Frontal cortex (tissue), 4 donors: ENCODE measurements around the gene ZNF362. TPM values are rescaled to one million over a fixed set of nuclear protein-coding genes. Genes with fewer than 3 reads are reported as not detected.

ENCODE experiments used
- DNase-seq, 2 donors: peaks; one replicate each; pipeline ENCODE4 v3.0.0; 2012; ENCODE audit warnings: low spot score in 2 of 2
- FAIRE-seq: peaks from 2 replicates; lab custom pipeline; 2012; peaks lifted over from hg19 to GRCh38; lab: Jason Lieb, UNC
- total RNA-seq: library from RNA; depleted of rRNA; stranded (reverse); fragments of >200 nt; gene quantifications from one replicate; pipeline ENCODE4 v1.2.3, GENCODE V29; 2014
- donor health status: control.
- donor health status: control.
- donor health status: control.

Gene ZNF362
- total RNA-seq, 1 donor from 2014 or later = 13.9 TPM

DNA sequence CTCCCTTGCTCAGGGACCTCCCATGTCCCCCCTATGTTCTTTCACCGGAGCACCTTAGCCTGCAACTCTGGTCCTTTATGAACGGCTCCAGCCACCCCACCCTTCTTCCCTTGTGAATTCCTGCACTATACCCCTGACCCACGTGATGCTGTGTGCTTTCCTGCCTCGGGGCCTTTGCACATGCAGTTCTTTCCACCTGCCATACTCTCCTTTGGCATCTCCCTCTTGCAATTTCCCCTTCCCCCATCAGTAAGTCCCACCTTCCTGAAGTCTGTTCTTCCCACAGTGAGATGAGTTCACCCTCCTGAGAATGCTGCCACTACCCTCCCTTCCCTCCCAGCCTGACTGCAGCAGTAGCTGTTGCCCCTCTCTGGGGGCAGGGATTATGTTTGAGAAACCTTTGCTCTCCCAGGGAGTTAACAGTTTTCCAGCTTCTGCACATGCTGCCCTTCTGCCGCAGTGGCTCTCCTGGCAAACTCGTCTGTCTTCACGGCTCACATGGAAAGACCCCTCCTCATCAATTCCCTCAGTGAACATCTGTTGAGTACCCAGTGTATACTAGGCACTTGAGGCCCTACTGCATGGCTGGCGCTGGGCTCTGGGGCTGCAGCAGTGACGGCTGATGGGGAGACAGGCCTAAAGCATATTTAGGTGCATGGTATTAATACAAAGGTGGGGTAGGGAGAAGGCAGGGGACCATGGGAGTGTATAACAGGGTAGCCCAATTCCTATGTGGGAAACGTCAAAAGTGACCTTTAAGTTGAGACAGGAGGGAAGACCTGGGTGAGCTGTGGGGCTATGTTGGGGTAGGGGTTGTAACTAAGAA, 9.7 kb downstream of the ZNF362 start:
- no peak for DNase-seq

DNA sequence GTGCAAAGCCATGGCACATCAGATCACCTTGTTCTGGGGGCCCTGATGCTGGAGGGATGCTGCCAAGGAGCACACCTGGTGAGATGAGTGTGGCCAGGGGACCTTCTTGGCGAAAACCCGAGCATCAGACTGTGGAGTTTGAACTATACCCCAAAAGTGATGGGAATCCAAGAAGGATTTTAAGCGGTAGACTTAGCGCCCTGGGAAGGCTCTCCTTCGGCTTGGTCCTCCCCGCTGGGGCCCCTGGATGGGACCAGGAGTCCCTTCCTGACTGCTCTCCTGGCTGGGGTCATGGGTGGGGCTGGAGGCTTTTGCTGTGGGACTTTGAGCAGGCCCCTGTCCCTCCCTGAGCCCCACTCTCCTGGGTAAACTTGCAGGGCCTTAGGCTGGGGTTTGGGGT, 10.5 kb downstream of the ZNF362 start:
- DNase-seq = no peak
- no peak for FAIRE-seq

More for the DNA sequence above, 9.7 kb downstream of the ZNF362 start:
- no peak for FAIRE-seq

DNA sequence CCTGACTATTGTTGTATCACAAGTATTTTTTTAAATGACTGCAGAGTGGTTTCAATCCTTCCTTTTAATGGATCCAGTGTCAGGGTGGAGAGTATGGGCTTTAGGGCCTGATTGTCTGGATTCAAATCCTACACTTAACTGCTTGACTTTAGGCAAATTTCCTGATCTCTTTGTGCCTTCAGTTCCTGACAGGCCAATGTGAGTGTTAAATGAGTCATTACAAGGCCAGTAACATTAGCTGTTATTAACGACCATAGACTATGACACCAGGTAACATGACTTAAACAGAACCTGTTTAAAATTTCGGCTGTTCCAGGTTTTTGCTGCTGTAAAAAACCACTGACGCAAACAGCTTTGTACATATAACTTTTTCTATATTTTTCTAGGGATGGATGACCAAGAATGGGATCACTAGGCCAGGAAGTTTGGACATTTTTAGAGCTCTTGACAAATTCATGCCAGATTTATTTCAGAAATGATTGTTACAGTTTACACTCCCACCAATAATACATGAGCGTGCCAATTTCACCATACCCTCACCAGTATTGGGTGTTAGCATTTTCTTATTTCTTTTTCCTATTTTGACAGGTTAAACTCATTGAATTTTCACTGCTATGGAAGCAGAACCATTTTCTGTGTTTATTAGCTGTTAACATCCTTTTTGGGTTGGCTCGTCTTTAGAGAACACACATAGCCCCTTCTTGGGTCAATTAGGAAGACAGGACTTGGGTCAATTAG, 11.3 kb downstream of the ZNF362 start:
- DNase-seq (no peak), FAIRE-seq (no peak)

DNA sequence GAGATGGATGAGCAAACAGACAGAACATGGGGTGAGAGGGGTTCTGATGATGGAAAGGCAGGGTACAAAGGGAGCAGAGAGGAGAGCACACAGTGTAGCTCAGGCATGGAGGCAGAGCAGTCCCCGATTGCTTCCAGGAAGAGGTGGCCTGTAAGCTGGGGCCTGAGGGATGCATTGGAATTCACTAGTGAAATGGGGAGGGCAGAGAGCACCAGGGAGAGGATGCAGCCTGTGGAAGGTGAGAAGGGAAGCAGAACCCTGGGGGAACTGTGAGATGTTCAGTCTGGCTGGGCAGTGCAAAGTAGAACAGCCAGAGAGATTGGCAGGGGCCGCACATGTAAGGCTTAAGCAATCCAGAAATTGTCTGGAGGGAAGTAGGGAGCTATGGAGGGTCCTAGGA, 12.2 kb downstream of the ZNF362 start:
- no peak for DNase-seq
- FAIRE-seq = no peak

DNA sequence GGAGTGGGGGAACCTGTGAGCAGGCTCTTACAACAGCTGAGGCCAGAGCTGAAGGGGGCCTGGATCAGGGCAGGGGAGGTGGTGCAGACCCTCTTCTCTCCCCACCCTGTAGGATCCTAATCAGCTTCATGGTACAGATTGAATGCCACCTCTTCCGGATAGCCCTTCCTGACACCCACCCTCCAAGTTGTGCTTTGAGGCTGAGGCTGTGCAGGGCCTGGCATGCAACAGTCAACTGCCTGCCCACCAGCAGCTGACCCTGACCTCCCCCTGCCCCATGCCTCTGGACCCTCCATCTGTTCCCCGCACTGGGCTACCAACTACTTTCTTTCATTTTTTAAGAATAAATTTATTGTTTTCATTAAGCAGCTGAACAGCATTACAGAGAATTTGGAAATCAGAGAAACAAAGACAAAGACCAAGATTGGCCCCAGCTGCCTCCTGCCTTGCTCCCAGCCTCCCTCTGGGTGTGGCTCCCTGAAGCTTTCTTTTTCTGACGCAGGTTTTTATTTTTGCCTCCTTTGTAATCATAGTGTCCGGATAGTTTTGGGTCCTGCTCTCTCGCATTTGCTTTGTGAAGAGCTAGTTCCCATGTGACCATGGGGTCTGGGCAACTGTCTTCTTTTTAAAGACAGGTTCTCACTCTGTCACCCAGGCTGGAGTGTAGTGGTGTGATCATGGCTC, 12.8 kb downstream of the ZNF362 start:
- FAIRE-seq (no peak), DNase-seq (no peak)

DNA sequence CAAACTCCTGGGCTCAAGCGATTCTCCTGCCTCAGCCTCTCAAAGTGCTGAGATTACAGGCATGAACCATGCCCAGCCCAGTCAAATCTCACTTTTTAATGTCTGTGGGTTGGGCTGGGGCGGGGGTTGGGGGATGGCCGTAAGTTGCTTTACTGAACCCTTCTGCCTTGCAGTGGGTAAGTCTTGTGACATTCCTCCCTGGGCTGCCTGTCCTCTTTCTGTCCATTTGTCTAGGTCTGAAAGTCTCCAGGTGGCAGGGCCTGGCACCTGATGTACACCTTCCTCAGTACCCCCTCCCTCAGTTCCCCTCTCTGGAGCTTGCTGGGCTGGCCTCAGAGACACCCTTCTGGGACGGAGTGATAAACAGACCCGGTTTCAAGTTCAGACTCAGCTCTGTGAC, 13.3 kb downstream of the ZNF362 start:
- no peak for FAIRE-seq

DNA sequence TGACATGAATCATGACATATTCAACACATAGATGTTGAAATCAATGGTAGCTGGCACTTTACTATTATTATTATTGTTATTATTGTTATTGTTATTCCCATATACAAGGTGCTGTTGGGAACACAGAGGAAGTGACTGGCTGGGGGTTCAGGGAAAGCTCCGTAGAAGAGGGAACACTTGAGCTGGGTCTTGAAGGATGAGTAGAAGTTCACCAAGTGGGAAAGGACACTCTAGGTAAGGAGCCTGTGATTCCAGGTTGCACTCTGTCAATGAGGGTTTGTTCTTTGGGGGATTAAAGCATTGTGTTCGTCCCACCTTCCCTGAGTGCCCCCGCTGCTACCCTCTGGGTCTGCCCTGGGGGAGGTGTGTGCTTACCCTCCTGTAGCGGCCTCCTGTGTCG, 14.1 kb downstream of the ZNF362 start:
- FAIRE-seq = no peak

More for the DNA sequence above, 13.3 kb downstream of the ZNF362 start:
- no peak for DNase-seq

DNA sequence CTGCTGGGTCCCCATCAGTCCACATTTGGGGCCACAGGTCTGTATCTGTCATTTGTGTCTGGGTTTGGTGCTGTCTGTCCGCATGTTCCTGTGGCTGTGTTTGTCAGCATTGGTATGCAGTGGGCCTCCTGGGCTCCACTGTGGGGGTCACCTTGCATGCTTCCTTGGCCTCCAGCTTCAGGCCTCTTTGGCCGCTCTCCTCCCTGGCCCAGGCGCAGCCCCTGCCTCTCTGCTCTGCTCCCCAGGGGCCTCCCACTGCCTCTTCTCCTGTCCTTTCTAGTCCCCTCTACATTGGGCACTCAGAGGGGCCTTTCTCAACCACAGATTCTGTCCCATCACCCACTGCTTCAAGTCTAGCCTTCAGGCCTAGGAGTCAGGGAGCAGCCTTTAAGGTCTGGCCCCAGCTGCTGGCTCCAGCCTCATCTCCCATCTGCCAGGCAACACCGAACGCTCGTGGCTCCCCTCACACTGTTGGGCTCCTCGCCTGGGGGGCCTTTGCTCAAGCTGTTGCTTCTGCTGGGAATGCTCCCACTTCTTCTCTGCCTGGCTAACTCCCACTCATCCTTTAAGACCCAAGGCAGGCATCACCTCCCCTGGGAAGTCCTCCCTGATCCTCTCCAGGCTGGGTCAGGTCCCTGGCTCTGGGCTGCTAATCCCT, 14.6 kb downstream of the ZNF362 start:
- no peak for DNase-seq
- no peak for FAIRE-seq

More for the DNA sequence above, 14.1 kb downstream of the ZNF362 start:
- no peak for DNase-seq

DNA sequence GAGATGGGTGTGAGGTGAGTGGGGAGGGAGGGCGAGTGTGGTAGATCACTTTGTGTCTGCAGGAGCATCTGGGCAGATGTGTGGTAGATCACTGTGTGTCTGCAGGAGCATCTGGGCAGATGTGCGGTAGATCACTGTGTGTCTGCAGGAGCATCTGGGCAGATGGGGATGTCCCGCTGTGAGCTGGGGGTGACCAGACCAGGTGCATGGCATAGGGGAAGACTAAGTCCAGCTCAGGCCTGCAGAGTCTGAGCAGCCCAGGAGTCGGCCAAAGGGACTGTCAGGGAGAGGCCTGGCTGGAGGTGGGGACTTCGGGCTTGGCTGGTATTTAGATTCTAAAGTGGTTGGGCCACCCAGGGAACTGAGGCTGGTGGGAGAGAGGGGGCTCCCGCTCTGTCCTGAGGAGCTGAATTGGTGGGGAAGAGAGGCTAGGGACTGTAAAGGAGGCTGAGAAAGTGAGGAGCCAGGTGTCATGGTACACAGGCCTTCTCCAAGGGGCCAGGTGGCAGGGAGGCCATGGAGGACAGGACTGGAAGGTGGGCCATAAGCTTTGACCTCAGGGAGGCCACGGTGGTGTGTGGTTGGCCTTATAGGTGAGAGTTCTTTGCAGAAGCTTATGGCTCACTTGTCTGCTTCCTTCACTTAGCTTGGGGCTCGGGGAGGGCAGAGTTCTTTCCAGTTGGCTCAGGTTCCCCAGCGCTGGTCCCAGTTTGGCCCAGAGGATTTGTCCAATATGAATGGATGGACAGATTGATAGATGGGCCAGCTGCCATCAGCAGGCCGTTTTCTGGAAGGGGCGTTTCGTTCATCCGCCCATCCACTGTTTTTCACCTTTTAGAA, 15.6 kb downstream of the ZNF362 start:
- DNase-seq = no peak
- FAIRE-seq = no peak

DNA sequence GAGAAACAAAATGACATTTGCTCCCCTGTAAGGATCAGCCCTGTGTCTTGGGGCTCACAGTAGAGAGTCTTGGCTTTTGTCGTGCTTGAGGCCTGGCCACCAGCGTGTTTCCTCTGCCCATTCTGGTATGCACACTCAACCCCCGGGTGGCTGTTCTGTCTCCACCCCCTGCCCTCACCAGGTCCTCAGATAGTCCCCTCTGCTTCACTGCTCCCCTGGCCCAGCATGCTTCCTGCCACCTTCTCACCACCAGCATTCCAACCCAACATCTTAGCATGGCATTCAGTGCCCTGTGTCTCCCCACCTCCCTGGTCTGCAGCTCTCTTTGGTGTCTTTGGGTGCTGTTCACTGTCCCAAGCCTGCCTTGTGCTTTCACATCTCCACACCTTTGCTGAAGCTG, 16.2 kb downstream of the ZNF362 start:
- FAIRE-seq (no peak), DNase-seq (no peak)

DNA sequence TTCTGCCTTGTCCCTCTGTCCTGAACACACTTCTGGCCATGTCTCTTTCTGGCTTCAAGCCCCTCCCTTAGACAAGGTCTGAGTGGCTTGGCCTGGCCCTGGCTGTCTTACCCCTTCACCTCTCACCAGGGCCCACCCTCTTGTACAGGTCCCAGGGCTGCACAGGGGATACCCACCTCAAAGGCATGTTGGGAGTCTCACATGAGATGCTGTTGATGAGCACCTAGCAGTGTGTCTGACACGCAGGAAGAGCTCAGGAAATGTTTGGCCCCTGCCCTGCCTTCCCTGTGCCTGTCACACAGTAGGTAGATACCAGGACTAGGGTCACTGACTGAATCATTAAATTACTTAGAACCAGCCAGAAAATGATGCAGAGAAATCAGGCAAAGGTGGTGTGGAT, 16.6 kb downstream of the ZNF362 start:
- FAIRE-seq (no peak), DNase-seq (no peak)

DNA sequence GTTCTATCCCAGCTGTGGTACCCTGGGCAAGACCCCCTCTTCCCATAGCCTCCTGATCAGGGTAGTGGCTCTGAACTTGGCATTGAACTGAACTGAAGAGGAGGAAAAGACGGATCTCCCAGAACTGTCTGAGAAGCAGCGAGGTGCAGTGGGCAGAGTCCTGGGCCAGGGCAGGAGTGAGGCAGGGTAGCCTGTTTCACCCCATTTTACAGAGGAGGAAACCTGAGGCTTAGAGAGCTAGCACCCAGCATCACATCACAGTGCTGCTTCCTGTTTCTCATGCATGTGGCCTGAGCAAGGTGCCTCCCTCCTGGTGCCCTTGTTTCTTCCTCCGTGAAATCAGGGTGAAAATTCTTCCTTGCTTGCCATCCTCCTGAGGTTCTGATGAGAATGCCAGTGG, 17.1 kb downstream of the ZNF362 start:
- FAIRE-seq = no peak
- DNase-seq = no peak

DNA sequence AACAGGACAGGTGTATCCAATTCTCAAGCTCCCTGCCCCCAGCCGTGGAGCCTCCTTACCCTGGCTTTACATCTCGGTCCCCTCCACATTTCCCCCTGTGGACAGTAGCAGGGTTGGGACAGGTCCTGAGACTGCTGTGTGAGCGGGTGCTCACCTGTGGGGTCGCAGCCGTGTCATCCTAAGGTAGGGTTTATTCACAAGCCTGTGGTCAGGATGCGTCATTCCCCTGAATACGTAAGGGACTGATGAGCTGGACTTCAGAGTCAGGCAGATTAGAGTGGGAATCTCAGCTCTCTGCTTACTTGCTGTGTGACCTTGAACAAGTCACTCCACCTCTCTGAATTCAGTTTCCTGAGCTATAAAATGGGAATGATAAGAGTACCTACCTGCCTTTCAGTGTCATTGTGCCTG, 17.7 kb downstream of the ZNF362 start:
- no peak for FAIRE-seq
- no peak for DNase-seq

DNA sequence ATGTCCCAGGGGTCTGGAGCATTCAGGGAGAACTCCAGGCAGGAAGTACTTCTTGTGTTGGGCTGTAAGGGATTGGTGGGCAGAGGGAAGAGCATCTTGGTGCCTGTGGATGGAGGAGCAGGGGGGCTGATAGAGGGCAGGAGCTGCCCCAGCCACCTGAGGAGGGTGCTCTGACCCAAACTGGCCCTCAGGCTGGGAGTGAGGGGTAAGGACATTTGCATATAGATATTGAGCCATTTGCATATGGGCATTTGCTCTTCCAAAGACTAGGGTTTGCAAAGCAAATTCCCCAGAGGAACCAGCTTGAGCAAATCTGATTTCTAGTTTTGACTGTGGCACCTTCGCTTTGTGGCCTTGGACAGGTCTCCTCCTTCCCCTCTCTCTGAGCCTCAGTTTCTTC, 18.2 kb downstream of the ZNF362 start:
- FAIRE-seq (no peak), DNase-seq (no peak)

DNA sequence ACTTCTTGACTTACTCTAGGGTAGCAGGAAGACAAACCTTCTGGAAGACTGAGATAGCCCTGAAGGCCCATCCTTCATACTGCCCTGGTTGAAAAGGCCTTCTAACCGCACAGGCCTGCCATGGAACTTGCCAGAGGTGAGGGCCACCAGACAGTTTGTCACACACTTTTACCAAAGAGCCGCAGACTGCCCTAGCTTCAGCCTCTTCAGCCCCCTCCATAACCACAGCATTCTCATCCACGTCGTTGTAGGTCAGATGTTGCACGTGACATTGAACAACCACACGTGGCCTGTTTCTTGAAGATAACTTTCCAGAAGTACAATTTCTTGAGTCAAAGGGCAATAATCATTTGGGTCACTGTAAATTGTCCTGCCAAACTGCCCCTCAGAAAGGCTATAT, 18.9 kb downstream of the ZNF362 start:
- FAIRE-seq (no peak), DNase-seq (no peak)

DNA sequence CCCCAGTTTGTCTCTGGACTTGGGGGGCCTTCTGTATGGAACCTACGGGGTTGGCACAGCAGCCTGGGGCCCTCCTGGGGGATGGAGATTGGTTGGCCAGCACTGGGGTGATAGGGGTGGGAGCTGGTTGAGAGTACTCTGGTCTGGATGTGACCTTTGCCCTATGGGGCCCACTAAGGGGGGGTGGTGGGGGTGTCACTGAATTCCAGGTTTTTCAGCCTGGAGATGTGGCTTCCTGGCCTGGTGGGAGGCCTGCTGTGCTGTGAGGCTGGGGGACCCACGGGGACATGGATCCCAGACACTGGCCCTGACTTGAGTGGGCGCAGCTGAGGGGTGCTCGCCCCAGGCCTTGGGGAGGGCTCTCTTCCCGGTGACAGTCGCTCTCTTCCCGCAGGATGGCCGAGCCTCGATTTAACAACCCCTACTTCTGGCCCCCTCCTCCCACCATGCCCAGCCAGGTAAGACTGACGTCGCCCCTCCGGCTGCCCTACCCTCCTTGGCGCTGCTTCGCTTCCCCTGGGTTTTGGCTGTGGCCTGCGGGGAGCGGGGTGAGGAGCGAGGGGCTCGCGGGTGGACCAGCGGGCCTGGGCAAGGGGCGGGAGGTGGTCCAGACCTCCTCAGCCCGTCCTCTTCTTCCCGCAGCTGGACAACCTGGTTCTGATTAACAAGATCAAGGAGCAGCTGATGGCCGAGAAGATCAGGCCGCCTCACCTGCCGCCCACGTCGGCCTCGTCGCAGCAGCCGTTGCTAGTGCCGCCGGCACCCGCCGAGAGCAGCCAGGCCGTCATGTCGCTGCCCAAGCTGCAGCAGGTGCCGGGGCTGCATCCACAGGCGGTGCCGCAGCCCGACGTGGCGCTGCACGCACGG, 19.6 kb downstream of the ZNF362 start:
- FAIRE-seq (no peak), DNase-seq (no peak)

DNA sequence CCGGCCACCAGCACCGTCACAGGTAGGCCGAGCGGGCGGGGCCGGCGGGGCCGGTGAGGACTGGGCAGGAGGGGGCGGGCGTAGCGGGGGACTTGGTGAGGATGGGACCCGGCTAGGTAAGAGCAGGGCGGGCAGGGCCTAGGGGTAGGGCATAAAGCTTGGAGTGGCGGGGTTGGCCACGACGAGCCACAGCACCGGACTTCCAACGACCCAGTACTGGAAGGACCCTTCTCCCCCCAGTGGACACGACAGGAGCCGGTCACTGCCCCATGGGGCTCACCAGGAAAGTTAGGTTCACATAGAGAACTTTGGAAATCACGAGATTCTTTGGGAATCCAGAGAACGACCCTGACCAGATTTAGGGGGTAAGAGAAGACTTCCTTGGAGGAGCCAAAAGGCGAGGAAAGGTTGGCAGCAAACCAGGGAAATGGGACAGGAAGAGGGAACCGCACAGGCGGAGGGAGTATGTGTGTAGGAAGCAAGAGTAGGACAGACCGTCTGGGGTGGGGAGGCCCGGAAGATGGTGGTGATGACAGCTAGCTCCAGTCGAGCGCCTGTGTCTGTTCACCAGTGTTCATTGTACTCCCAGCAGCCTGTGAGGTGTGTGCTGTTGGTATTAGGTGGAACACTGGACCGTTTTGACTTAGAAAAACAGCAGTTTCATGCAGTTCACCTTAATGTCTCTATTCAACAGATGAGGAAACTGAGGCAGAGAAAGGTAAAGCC, 20.4 kb downstream of the ZNF362 start:
- no peak for DNase-seq
- FAIRE-seq = no peak
